HCT116 (cell line): ENCODE results near the gene MTREX. TPM values are rescaled to one million over a fixed set of nuclear protein-coding genes. Genes with fewer than 3 reads are reported as not detected.

Experiments used
- ATAC-seq: fragments of 200-7000 bp; cut with Tn5 transposase; 2 replicates; pipeline ENCODE4 v1.9.1; 2020; ENCODE audit warnings: mild to moderate bottlenecking, moderate library complexity
- BruUV-seq: library from RNA; stranded (reverse); fragments of 400-500 nt; replicated peaks from 2 replicates; lab custom pipeline; 2021; lab: Mats Ljungman, UMichigan
- CTCF ChIA-PET: fragments of 300-600 bp; sonication (Branson Sonifier 250); formaldehyde crosslinking; loops from one replicate; lab custom pipeline; 2021; ENCODE audit warnings: antibody characterized with exemption; lab: Charles Lee
- POLR2A ChIA-PET: fragments of 300-600, 350-600 bp; sonication (Branson Sonifier 250); formaldehyde crosslinking; loops from one replicate; lab custom pipeline; 2021; ENCODE audit warnings: antibody characterized with exemption; lab: Charles Lee
- RAD21 ChIA-PET, 2 experiments: fragments of 300-600 bp; sonication (Branson Sonifier 250); formaldehyde crosslinking; loops; one replicate each; lab custom pipeline; 2023; ENCODE audit warnings: low total read pairs in 2 of 2; ENCODE audit not compliant: uncharacterized antibody in 2 of 2, unreplicated experiment in 2 of 2, low non-redundant PET in 1 of 2; lab: Charles Lee
- DNase-seq: peaks from one replicate; pipeline ENCODE4 v3.0.0-alpha.2; 2010; ENCODE audit warnings: low read depth, low spot score
- H2AFZ ChIP-seq: fragments of 200-600 bp; shearing (Covaris generic), sonication (generic); 2 replicates; pipeline ENCODE4 v1.6.1; 2017; ENCODE audit warnings: low read depth, mixed run types, mixed read lengths, antibody characterized with exemption, low read length; ENCODE audit not compliant: poor library complexity, severe bottlenecking
- H3K27ac ChIP-seq: 2 replicates; pipeline ENCODE4 v1.5.1; 2012; ENCODE audit warnings: low read depth, low read length
- H3K27me3 ChIP-seq: fragments of 200-600 bp; sonication (generic); 2 replicates; pipeline ENCODE4 v1.6.1; 2016; ENCODE audit warnings: mixed run types, low read length, mixed read lengths; ENCODE audit not compliant: insufficient read depth
- H3K36me3 ChIP-seq, 2 experiments: fragments of 200-500 bp in 1 of 2; fragments of 200-600 bp in 1 of 2; sonication (Bioruptor generic) in 1 of 2; sonication (generic) in 1 of 2; 2 replicates each; pipeline versions ENCODE4 v1.5.1 to v1.6.1; 2014 to 2016; ENCODE audit warnings: low read length in 2 of 2, inconsistent platforms in 1 of 2, mixed read lengths in 1 of 2, mixed run types in 1 of 2; ENCODE audit not compliant: insufficient read depth in 2 of 2, control insufficient read depth in 1 of 2
- H3K4me1 ChIP-seq, 2 experiments: fragments of 200-600 bp in 1 of 2; sonication (generic) in 1 of 2; 2 replicates each; pipeline versions ENCODE4 v1.5.1 to v1.6.1; 2012 to 2017; ENCODE audit warnings: low read length in 2 of 2, inconsistent platforms in 1 of 2, mild to moderate bottlenecking in 1 of 2, mixed read lengths in 1 of 2, mixed run types in 1 of 2, moderate library complexity in 1 of 2; ENCODE audit not compliant: insufficient read depth in 2 of 2, control insufficient read depth in 1 of 2
- H3K4me2 ChIP-seq: fragments of 200-600 bp; sonication (generic); 2 replicates; pipeline ENCODE4 v1.6.1; 2017; ENCODE audit warnings: mixed run types, low read length, mixed read lengths
- H3K4me3 ChIP-seq, 2 experiments: fragments of 200-600 bp in 1 of 2; sonication (generic) in 1 of 2; replicated peaks in 1 of 2; 2 replicates each; pipeline ENCODE4 v1.5.1; 2011 to 2016; ENCODE audit warnings: low read length in 2 of 2, control low read depth in 1 of 2, low read depth in 1 of 2, mild to moderate bottlenecking in 1 of 2, mixed read lengths in 1 of 2, mixed run types in 1 of 2
- H3K79me2 ChIP-seq: fragments of 200-600 bp; sonication (generic); 2 replicates; pipeline ENCODE4 v1.6.1; 2017; ENCODE audit warnings: mild to moderate bottlenecking, mixed run types, low read length, moderate library complexity, mixed read lengths; ENCODE audit not compliant: insufficient read depth
- H3K9ac ChIP-seq: fragments of 200-600 bp; sonication (generic); 2 replicates; pipeline ENCODE4 v1.6.1; 2016; ENCODE audit warnings: low read length, mixed read lengths
- H3K9me2 ChIP-seq: fragments of 200-600 bp; sonication (generic), shearing (Covaris generic); 2 replicates; pipeline ENCODE4 v1.6.1; 2017; ENCODE audit warnings: mixed run types, mild to moderate bottlenecking, moderate library complexity; ENCODE audit not compliant: insufficient read depth
- H3K9me3 ChIP-seq, 2 experiments: fragments of 200-500 bp in 1 of 2; fragments of 200-600 bp in 1 of 2; sonication (Bioruptor generic) in 1 of 2; sonication (generic) in 1 of 2; 2 replicates each; pipeline ENCODE4 v1.6.1; 2014 to 2017; ENCODE audit warnings: low read length in 2 of 2, mixed read lengths in 2 of 2, inconsistent platforms in 1 of 2, low read depth in 1 of 2, mild to moderate bottlenecking in 1 of 2, mixed run types in 1 of 2, moderate library complexity in 1 of 2; ENCODE audit not compliant: control insufficient read depth in 1 of 2, insufficient read depth in 1 of 2
- H4K20me1 ChIP-seq: fragments of 200-600 bp; sonication (generic), shearing (Covaris generic); 2 replicates; pipeline ENCODE4 v1.6.1; 2017; ENCODE audit warnings: mixed run types, mild to moderate bottlenecking, moderate library complexity; ENCODE audit not compliant: insufficient read depth
- CEBPB ChIP-seq: IDR thresholded peaks from 2 replicates; pipeline ENCODE4 v1.6.1; 2012; ENCODE audit warnings: low read depth
- ELF1 ChIP-seq: IDR thresholded peaks from 2 replicates; pipeline ENCODE4 v1.6.1; 2012; ENCODE audit warnings: low read depth, borderline replicate concordance
- EZH2 ChIP-seq: fragments of 200-600 bp; sonication (generic); IDR thresholded peaks from 2 replicates; pipeline ENCODE4 v1.6.1; 2017; ENCODE audit warnings: antibody characterized with exemption, mixed run types
- SIN3A ChIP-seq: IDR thresholded peaks from 2 replicates; pipeline ENCODE4 v1.6.1; 2012; ENCODE audit warnings: low read depth
- SRF ChIP-seq: IDR thresholded peaks from 2 replicates; pipeline ENCODE4 v1.6.1; 2012; ENCODE audit warnings: low read depth
- TCF7L2 ChIP-seq: IDR thresholded peaks from 2 replicates; pipeline ENCODE4 v1.7.0; 2011; ENCODE audit warnings: borderline replicate concordance, inconsistent platforms; ENCODE audit not compliant: insufficient read depth, insufficient read length; ENCODE audit errors: extremely low read depth
- YY1 ChIP-seq: IDR thresholded peaks from 2 replicates; pipeline ENCODE4 v1.6.1; 2011; ENCODE audit warnings: low read length, low read depth, moderate library complexity, mild to moderate bottlenecking; ENCODE audit not compliant: insufficient replicate concordance; ENCODE audit errors: extremely low read depth
- ZFX ChIP-seq: fragments of 450-650 bp; IDR thresholded peaks from 2 replicates; pipeline ENCODE4 v1.6.1; 2017
- ZNF274 ChIP-seq: fragments of 200-500 bp; sonication (Bioruptor generic); IDR thresholded peaks from 2 replicates; pipeline ENCODE4 v1.6.1; 2014; ENCODE audit warnings: mild to moderate bottlenecking, low read depth, low read length, inconsistent platforms
- intact Hi-C: fragments of 100-400 bp; cut with micrococcal nuclease; formaldehyde crosslinking; loops from 2 replicates; pipeline ENCODE4 v1.10.0; 2022
- total RNA-seq: library from RNA; stranded (reverse); gene quantifications from one replicate; pipeline ENCODE4 v1.2.1, GENCODE V29; 2021; ENCODE audit not compliant: unreplicated experiment
- TF ChIP-seq, protein P1 (sequence below): IDR thresholded peaks from 2 replicates; pipeline ENCODE4 v1.6.1; 2011; ENCODE audit warnings: mild to moderate bottlenecking, low read length, moderate library complexity; ENCODE audit not compliant: insufficient replicate concordance; ENCODE audit errors: extremely low read depth
- TF ChIP-seq, protein P2 (sequence below): IDR thresholded peaks from 2 replicates; pipeline ENCODE4 v1.6.1; 2012
- TF ChIP-seq, protein P3 (sequence below), 3 experiments: fragments of 200-600 bp in 1 of 3; sonication (generic) in 1 of 3; IDR thresholded peaks in 2 of 3; conservative IDR thresholded peaks in 1 of 3; 2 replicates each; pipeline ENCODE4 v1.5.1; 2012 to 2017; ENCODE audit warnings: low read depth in 2 of 3, low read length in 2 of 3, antibody characterized with exemption in 1 of 3, borderline replicate concordance in 1 of 3, control low read depth in 1 of 3, mild to moderate bottlenecking in 1 of 3, mixed read lengths in 1 of 3, mixed run types in 1 of 3, moderate library complexity in 1 of 3; ENCODE audit not compliant: insufficient read depth in 1 of 3
- TF ChIP-seq, protein P4 (sequence below): IDR thresholded peaks from 2 replicates; pipeline ENCODE4 v1.6.1; 2012

MTREX gene
- total RNA-seq, 1 experiment from 2014 or later, result 101 TPM

DNA sequence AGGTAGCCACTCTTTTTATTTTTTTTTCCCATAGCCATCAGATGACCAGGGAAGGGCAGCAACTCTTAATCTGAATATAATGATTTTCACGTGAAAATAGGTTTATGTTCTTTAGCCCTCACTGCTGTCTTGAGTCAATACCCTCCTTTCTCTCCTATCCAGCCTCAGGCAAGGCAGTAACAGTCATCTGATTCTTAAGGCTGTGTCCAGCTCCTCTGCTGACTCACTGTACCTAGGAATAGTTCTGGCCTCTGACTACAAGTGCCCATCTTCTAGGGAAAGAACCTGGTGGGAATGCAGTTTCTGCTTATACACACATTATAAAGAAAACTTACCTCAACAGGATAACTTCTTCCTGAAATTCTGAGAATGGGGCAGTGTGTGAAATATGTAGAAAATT is 31.0 kb upstream of the MTREX start:
- Histone ChIP-seq H3K9ac (no peak overlapping the region), H3K9me3 (no peaks in the 10 kb centered on the region), H3K79me2 (no peaks in the 10 kb centered on the region), H3K4me2 (no peak overlapping the region), H3K4me1 (no peaks in the 10 kb centered on the region), H2AFZ (no peak overlapping the region), H3K9me2 (no peaks in the 10 kb centered on the region), H3K27me3 (no peaks in the 10 kb centered on the region), H4K20me1 (no peaks in the 10 kb centered on the region), H3K36me3 (peaks cover 32 to 49% of the 10 kb centered on the region in 2 experiments; a peak in 3 of 4 replicates)
- ChIA-PET RAD21 (no interaction called here), CTCF (no interaction called here)
- DNase-seq (no peak), ATAC-seq (no peak)
- BruUV-seq, result no TSS peak
- TF ChIP-seq EZH2 (no peak), ZFX (no peak), TCF7L2 (no peak)
- TF ChIP-seq, protein P1, sequence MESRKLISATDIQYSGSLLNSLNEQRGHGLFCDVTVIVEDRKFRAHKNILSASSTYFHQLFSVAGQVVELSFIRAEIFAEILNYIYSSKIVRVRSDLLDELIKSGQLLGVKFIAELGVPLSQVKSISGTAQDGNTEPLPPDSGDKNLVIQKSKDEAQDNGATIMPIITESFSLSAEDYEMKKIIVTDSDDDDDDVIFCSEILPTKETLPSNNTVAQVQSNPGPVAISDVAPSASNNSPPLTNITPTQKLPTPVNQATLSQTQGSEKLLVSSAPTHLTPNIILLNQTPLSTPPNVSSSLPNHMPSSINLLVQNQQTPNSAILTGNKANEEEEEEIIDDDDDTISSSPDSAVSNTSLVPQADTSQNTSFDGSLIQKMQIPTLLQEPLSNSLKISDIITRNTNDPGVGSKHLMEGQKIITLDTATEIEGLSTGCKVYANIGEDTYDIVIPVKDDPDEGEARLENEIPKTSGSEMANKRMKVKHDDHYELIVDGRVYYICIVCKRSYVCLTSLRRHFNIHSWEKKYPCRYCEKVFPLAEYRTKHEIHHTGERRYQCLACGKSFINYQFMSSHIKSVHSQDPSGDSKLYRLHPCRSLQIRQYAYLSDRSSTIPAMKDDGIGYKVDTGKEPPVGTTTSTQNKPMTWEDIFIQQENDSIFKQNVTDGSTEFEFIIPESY, result no peak
- TF ChIP-seq, protein P2, sequence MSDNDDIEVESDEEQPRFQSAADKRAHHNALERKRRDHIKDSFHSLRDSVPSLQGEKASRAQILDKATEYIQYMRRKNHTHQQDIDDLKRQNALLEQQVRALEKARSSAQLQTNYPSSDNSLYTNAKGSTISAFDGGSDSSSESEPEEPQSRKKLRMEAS, result no peak
- TF ChIP-seq, all 23 proteins: peak for 0
- intact Hi-C loops, result no loop called here
- POLR2A ChIA-PET, result no interaction called here
- Histone ChIP-seq H3K4me3 (no peak overlapping the region), H3K27ac (no peak overlapping the region)

DNA sequence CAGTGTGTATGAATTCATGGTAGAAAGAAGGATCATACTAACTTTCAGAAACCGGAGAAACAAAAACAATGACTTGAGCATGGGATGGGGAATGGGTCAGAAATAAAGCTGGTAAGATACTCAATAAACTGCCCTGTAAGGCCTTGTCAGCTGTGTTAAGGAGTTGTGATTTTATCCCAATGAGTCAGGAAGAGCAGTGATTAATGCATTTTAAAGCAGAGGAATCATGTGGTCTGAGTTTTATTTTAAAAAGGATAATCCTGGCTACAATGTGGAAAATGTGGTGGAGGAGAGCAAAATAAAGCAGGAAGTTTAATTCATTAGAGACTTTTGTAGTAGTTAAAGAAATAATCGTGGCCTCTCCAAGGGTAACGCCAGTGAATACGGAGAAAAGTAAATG is 29.0 kb upstream of the MTREX start:
- H3K36me3 ChIP-seq, result peaks cover 31 to 51% of the 10 kb centered on the region in 2 experiments; a peak in 3 of 4 replicates
- no peak overlapping the region for H3K27ac ChIP-seq
- no peak overlapping the region for H3K9ac ChIP-seq
- H3K4me2 ChIP-seq, result no peak overlapping the region
- no TSS peak for BruUV-seq
- no peaks in the 10 kb centered on the region for H4K20me1 ChIP-seq
- H3K9me2 ChIP-seq, result no peaks in the 10 kb centered on the region
- no peaks in the 10 kb centered on the region for H3K27me3 ChIP-seq
- ChIA-PET POLR2A (no interaction called here), CTCF (no interaction called here), RAD21 (no interaction called here)
- H3K79me2 ChIP-seq, result no peaks in the 10 kb centered on the region
- intact Hi-C loops, result no loop called here
- H3K4me1 ChIP-seq, result no peaks in the 10 kb centered on the region
- H3K9me3 ChIP-seq, result no peaks in the 10 kb centered on the region
- ATAC-seq, result no peak
- no peak for DNase-seq
- H3K4me3 ChIP-seq, result no peak overlapping the region
- no peak overlapping the region for H2AFZ ChIP-seq
- TF ChIP-seq YY1 (no peak), ZNF274 (no peak), SIN3A (no peak), SRF (no peak), CEBPB (no peak), ELF1 (no peak)
- TF ChIP-seq, protein P3, sequence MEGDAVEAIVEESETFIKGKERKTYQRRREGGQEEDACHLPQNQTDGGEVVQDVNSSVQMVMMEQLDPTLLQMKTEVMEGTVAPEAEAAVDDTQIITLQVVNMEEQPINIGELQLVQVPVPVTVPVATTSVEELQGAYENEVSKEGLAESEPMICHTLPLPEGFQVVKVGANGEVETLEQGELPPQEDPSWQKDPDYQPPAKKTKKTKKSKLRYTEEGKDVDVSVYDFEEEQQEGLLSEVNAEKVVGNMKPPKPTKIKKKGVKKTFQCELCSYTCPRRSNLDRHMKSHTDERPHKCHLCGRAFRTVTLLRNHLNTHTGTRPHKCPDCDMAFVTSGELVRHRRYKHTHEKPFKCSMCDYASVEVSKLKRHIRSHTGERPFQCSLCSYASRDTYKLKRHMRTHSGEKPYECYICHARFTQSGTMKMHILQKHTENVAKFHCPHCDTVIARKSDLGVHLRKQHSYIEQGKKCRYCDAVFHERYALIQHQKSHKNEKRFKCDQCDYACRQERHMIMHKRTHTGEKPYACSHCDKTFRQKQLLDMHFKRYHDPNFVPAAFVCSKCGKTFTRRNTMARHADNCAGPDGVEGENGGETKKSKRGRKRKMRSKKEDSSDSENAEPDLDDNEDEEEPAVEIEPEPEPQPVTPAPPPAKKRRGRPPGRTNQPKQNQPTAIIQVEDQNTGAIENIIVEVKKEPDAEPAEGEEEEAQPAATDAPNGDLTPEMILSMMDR (IDR thresholded peaks at IDR 0.05 in 2 of 3, conservative IDR thresholded peaks at IDR 0.05 in 1 of 3; ENCODE audit: borderline replicate concordance in 1 of 3, insufficient read depth in 1 of 3, low read depth in 2 of 3, low read length in 2 of 3), result no peak
- TF ChIP-seq, protein P4, sequence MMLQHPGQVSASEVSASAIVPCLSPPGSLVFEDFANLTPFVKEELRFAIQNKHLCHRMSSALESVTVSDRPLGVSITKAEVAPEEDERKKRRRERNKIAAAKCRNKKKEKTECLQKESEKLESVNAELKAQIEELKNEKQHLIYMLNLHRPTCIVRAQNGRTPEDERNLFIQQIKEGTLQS, result no peak
